GM13976 (cell line): ENCODE data around the gene SCO2.

ENCODE experiments used
- DNase-seq: peaks from one replicate; pipeline ENCODE4 v3.0.0; 2012; ENCODE audit warnings: low spot score
- in situ Hi-C: fragments of 300-500 bp; cut with MboI; formaldehyde crosslinking; loops from one replicate; pipeline ENCODE4 v1.12.0; 2022; ENCODE audit warnings: low sequenced_read_pairs, mixed read lengths, inconsistent platforms; ENCODE audit not compliant: unreplicated experiment
- TF ChIP-seq, protein P1 (sequence below): IDR thresholded peaks from 2 replicates; pipeline ENCODE4 v1.5.1; 2012; ENCODE audit warnings: borderline replicate concordance, mild to moderate bottlenecking; ENCODE audit not compliant: insufficient read depth; ENCODE audit errors: extremely low read depth, missing control alignments, control extremely low read depth

SCO2 gene

DNA sequence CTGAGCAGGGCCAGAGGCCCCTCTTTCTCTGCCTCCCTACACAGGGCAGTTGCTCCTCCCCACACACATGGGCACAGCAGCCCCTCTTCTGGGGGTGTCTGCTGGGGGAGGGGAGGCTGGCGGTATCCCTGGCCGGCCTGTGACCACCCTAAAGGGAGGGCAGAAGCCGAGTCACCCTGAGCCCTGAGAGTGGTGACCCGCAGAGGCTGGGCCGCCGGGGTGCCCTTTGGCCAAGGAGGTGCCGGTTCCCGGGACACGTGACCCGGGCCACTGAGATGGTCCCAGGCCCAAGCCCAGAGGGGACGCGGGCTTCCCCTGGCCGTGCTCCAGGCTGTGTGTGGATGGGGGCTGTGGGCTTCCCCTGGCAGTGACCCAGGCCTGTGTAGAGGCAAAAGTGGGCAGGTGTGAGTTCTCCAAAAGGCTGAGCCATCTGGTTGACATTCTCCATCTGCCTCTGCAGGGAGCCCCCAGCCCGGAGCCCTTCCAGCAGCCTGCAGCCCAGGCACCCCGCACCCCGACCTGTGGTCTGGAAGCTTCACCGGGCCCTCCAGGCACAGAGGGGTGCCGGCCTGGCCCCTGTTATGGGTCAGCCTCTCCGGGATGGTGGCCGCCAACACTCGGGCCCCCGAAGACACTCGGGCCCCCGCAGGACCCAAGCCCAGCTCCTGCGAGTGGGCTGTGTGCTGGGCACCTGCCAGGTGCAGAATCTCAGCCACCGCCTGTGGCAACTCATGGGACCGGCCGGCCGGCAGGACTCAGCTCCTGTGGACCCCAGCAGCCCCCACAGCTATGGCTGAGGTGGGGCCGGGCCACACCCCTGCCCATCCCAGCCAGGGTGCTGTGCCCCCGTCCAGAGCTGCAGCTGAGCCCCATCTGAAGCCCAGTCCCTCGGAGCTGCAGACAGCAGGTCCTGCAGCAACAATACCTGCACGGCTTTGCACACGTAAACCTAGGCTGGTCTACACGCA is 43.0 kb downstream of the SCO2 start:
- TF ChIP-seq, protein P1, sequence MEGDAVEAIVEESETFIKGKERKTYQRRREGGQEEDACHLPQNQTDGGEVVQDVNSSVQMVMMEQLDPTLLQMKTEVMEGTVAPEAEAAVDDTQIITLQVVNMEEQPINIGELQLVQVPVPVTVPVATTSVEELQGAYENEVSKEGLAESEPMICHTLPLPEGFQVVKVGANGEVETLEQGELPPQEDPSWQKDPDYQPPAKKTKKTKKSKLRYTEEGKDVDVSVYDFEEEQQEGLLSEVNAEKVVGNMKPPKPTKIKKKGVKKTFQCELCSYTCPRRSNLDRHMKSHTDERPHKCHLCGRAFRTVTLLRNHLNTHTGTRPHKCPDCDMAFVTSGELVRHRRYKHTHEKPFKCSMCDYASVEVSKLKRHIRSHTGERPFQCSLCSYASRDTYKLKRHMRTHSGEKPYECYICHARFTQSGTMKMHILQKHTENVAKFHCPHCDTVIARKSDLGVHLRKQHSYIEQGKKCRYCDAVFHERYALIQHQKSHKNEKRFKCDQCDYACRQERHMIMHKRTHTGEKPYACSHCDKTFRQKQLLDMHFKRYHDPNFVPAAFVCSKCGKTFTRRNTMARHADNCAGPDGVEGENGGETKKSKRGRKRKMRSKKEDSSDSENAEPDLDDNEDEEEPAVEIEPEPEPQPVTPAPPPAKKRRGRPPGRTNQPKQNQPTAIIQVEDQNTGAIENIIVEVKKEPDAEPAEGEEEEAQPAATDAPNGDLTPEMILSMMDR, result no peak
- in situ Hi-C loops, result no loop called here
- DNase-seq, result no peak

DNA sequence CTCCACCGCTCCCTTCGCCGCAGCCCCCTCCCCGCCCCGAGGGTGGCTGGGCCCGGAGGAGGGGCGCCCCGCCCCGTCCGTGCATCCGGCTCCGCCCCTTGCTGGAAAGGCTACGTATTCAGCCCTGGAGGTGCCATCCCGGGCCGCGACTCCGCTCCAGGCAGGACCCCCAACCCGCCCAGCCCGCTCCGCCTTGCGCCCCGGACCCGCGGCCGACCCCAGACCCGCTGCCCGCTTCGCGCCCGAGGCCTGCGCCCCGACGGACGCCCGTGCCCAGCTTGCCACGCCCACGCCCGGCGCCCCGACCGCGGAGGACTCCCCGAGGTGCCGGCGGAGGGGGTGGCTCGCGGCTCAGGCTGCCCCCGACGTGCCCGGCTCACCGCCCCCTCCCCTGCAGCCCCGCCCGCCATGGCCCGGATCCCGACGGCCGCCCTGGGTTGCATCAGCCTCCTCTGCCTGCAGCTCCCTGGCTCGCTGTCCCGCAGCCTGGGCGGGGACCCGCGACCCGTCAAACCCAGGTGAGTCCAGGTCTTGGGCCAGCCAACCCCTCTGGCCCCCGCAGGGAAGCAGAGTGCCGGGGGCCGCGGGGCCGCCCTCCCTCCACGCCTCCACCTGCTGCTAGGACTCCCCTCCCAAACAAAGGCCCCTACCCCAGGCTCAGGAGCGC is 43.8 kb downstream of the SCO2 start, which contains the start of gene ADM2:
Gene ADM2, plus strand, starts transcription at position 104 of the 667 bp plus-strand sequence. Its CDS starts 305 bp downstream, at position 409.
- TF ChIP-seq, protein P1, result no peak
- in situ Hi-C loops, result no loop called here
- peak; percentile 80 for DNase-seq

DNA sequence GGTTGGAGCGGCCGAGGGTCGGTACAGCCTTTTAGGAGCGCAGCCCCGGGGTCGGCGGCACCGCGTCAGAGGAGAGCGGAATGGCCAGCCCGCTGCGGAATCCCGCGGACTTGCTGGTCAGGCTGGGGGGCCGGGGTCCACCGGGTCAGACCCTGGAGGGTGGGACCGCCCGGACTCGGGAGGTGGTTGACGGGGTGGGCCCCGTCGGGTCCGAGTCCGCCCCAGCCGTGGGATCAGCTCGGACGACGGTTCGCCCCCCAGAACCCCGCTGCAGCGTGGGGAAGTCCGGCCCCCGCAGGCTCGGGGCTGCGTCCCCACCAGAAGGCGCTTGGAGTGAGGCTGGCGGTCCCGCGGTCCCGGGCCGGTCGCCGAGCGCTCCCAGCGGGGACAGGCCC is 44.4 kb downstream of the SCO2 start:
- DNase-seq, result no peak
- in situ Hi-C loops, result no loop called here
- TF ChIP-seq, protein P1, result no peak

DNA sequence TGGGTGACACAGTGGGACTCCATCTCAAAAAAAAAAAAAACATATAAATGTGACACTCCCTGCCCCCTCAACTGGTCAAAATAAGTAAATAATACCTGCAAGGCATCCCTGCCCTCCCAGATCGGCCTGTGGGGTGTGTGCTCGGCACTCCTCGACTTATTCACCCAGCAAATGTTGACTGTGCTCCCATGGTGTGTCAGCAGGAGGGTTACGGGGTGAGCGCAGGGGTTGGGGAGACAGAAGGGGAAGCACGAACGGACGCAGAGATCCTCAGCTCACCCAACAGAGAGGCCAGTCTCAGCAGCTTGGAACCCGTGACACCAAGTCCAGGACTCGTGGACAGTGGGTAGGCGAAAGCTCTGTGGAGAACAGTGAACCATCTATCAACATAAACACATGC is 45.7 kb downstream of the SCO2 start:
- TF ChIP-seq, protein P1, result no peak
- DNase-seq, result no peak
- in situ Hi-C loops, result no loop called here

DNA sequence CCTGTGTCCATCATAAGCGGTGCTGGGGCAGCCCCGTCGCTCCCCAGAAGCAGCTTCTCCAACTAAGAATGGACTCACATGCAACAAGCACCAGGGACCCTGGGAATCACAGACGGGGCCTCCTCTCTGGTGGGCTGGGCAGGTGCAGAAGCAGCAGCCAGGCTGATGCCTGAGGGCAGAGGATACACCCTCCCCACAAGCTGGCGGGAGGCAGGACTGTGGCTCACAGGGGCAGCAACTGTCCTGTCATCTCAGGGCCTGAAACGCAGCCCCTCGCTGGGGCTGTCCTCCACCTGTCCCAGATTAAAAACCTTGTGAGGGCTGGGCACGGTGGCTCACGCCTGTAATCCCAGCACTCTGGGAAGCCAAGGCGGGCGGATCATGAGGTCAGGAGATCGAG is 47.5 kb downstream of the SCO2 start:
- no peak for DNase-seq
- TF ChIP-seq, protein P1, result no peak
- in situ Hi-C loops, result no loop called here

DNA sequence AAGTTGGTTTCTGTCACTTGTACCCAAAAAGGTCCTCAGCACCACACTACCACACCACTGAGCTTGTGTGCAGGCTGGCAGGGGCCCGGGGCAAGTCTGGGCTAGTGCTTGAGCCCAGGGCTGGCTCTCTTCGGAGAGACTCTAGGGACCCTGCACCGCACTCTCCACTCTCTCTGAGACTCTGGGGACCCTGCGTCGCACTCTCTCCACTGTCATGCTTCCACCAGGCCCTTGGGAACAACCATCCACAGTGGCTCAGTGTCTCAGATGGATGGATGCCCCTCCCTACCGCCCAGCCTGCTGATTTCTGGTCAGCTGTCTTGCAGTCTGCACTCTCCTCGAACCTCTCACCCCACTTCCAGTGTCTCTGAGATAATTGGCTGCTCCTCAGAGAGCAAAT is 48.5 kb downstream of the SCO2 start:
- TF ChIP-seq, protein P1, result no peak
- DNase-seq, result no peak
- in situ Hi-C loops, result no loop called here
